OCI-LY1 (cell line): ENCODE measurements around the gene POC1A.

Experiments
- H2AFZ ChIP-seq: fragments of 200-600 bp; sonication (generic), shearing (Covaris generic); 2 replicates; pipeline ENCODE4 v1.6.0; 2014; ENCODE audit warnings: antibody characterized with exemption, mild to moderate bottlenecking, low read length
- H3F3A ChIP-seq: fragments of 200-600 bp; sonication (generic), shearing (Covaris generic); 2 replicates; pipeline ENCODE4 v1.6.0; 2014; ENCODE audit warnings: mild to moderate bottlenecking, antibody characterized with exemption, low read length, moderate library complexity; ENCODE audit not compliant: insufficient read depth
- H3K27ac ChIP-seq: fragments of 200-600 bp; sonication (generic); 2 replicates; pipeline ENCODE4 v1.5.1; 2014; ENCODE audit warnings: low read length, mixed run types, mild to moderate bottlenecking, low read depth; ENCODE audit not compliant: poor library complexity, severe bottlenecking
- H3K27me3 ChIP-seq: fragments of 200-600 bp; sonication (generic); 2 replicates; pipeline ENCODE4 v1.6.0; 2014; ENCODE audit warnings: antibody characterized with exemption, mild to moderate bottlenecking, low read length, moderate library complexity; ENCODE audit not compliant: insufficient read depth
- H3K36me3 ChIP-seq: fragments of 200-600 bp; sonication (generic); 2 replicates; pipeline ENCODE4 v1.6.1; 2014; ENCODE audit warnings: mild to moderate bottlenecking, antibody characterized with exemption, low read length, moderate library complexity, mixed read lengths; ENCODE audit not compliant: insufficient read depth
- H3K4me1 ChIP-seq: fragments of 200-600 bp; sonication (generic); 2 replicates; pipeline ENCODE4 v1.5.1; 2014; ENCODE audit warnings: mild to moderate bottlenecking, low read length, moderate library complexity; ENCODE audit not compliant: insufficient read depth, severe bottlenecking
- H3K4me2 ChIP-seq: fragments of 200-600 bp; sonication (generic), shearing (Covaris generic); 2 replicates; pipeline ENCODE4 v1.6.1; 2014; ENCODE audit warnings: low read length
- H3K4me3 ChIP-seq: fragments of 200-600 bp; sonication (generic); 2 replicates; pipeline ENCODE4 v1.5.1; 2014; ENCODE audit warnings: low read length, low read depth, mild to moderate bottlenecking, mixed read lengths; ENCODE audit not compliant: poor library complexity, severe bottlenecking
- H3K79me2 ChIP-seq: fragments of 200-600 bp; shearing (Covaris generic); 2 replicates; pipeline ENCODE4 v1.6.1; 2016; ENCODE audit warnings: mixed run types, low read length, mixed read lengths; ENCODE audit not compliant: insufficient read depth
- H3K9ac ChIP-seq: fragments of 200-600 bp; sonication (generic), shearing (Covaris generic); 2 replicates; pipeline ENCODE4 v1.6.1; 2014; ENCODE audit warnings: mild to moderate bottlenecking, low read length, mixed read lengths
- H3K9me2 ChIP-seq: fragments of 200-600 bp; sonication (generic), shearing (Covaris generic); 2 replicates; pipeline ENCODE4 v1.6.1; 2014; ENCODE audit warnings: low read depth, mild to moderate bottlenecking, low read length, mixed read lengths
- H3K9me3 ChIP-seq: fragments of 200-600 bp; shearing (Covaris generic); 2 replicates; pipeline ENCODE4 v1.6.1; 2014; ENCODE audit warnings: low read length, mixed read lengths
- H4K20me1 ChIP-seq: fragments of 200-600 bp; sonication (generic), shearing (Covaris generic); 2 replicates; pipeline ENCODE4 v1.6.0; 2016; ENCODE audit warnings: mild to moderate bottlenecking, low read length; ENCODE audit not compliant: insufficient read depth
- EZH2 ChIP-seq: fragments of 200-600 bp; sonication (generic), shearing (Covaris generic); IDR thresholded peaks from 2 replicates; pipeline ENCODE4 v1.8.0; 2017; ENCODE audit warnings: borderline replicate concordance, mixed run types, mild to moderate bottlenecking, antibody characterized with exemption, low read length, moderate library complexity, mixed read lengths
- TF ChIP-seq, protein P1 (sequence below): fragments of 200-600 bp; sonication (generic), shearing (Covaris generic); IDR thresholded peaks from 2 replicates; pipeline ENCODE4 v1.5.1; 2017; ENCODE audit warnings: mild to moderate bottlenecking, antibody characterized with exemption, low read length, moderate library complexity, mixed read lengths

POC1A gene

DNA sequence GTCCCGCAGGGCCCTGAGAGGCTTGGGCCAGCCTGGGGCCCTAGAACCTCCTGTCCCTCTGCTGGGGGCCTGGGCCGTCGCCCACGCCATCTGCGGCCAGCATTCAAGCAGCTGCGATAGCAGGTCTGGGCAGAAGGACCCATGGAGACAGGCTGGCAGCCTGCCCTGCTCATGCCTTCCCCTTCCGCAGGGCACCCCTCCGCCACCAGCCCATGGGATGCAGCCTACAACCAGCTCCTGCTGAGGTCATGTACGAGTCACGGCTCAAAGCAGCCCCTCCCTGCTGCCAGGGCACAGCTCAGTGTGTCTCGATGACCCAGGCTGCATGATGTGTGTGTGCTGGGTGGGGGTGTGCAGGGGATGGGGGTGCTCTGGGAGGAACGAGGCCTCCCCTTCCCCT lies 125.7 kb downstream of the POC1A start:
- no peaks in the 10 kb centered on the region for H3K9me3 ChIP-seq
- peaks cover 10% of the 10 kb centered on the region; the same call in 1 of the 2 replicates for H3K27me3 ChIP-seq
- H3K4me1 ChIP-seq: no peaks in the 10 kb centered on the region
- no peak overlapping the region for H3K27ac ChIP-seq
- no peaks in the 10 kb centered on the region for H3F3A ChIP-seq
- no peaks in the 10 kb centered on the region for H3K9me2 ChIP-seq
- no peak overlapping the region for H3K4me2 ChIP-seq
- H3K79me2 ChIP-seq: no peaks in the 10 kb centered on the region
- H3K4me3 ChIP-seq: no peak overlapping the region
- H3K36me3 ChIP-seq: no peaks in the 10 kb centered on the region
- H3K9ac ChIP-seq: no peak overlapping the region
- H4K20me1 ChIP-seq: no peaks in the 10 kb centered on the region
- no peak overlapping the region for H2AFZ ChIP-seq
- TF ChIP-seq EZH2: no peak
- TF ChIP-seq, protein P1, sequence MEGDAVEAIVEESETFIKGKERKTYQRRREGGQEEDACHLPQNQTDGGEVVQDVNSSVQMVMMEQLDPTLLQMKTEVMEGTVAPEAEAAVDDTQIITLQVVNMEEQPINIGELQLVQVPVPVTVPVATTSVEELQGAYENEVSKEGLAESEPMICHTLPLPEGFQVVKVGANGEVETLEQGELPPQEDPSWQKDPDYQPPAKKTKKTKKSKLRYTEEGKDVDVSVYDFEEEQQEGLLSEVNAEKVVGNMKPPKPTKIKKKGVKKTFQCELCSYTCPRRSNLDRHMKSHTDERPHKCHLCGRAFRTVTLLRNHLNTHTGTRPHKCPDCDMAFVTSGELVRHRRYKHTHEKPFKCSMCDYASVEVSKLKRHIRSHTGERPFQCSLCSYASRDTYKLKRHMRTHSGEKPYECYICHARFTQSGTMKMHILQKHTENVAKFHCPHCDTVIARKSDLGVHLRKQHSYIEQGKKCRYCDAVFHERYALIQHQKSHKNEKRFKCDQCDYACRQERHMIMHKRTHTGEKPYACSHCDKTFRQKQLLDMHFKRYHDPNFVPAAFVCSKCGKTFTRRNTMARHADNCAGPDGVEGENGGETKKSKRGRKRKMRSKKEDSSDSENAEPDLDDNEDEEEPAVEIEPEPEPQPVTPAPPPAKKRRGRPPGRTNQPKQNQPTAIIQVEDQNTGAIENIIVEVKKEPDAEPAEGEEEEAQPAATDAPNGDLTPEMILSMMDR: no peak

GRCh38 chr3:52026041-52026440 lies 128.2 kb downstream of the POC1A start:
- Histone ChIP-seq H3K9me3 (no peaks in the 10 kb centered on the region), H3K9me2 (no peaks in the 10 kb centered on the region), H3K27ac (no peak overlapping the region), H3K36me3 (no peaks in the 10 kb centered on the region), H3K79me2 (no peaks in the 10 kb centered on the region), H3K4me2 (no peak overlapping the region), H3F3A (no peaks in the 10 kb centered on the region), H2AFZ (no peak overlapping the region), H3K4me3 (no peak overlapping the region), H3K9ac (no peak overlapping the region), H3K27me3 (peaks cover 10% of the 10 kb centered on the region; the same call in 1 of the 2 replicates), H4K20me1 (no peaks in the 10 kb centered on the region), H3K4me1 (no peaks in the 10 kb centered on the region)
- TF ChIP-seq EZH2: no peak
- TF ChIP-seq, protein P1: no peak

DNA sequence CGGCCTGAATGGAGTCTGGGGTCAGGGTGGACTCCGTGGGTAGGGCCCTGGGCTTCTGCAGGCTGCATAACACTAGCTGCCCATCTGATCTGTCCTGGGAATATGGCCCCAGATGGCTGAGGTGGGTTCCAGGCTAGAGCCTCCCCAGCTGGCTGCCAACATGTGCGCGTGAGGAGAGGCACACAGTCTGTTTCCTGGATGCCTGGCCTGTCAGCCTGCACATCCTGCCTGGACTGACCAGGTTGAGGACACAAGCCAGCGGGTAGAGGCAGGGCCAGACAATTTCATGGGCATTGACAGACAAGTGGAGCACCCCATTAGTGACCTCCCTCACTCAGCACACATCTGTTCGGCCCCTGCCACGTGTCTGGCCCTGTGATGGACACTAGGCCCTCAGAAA lies 128.8 kb downstream of the POC1A start:
- Histone ChIP-seq H3K9me3 (no peaks in the 10 kb centered on the region), H2AFZ (no peak overlapping the region), H3K27ac (no peak overlapping the region), H3K9ac (no peak overlapping the region), H3K79me2 (no peaks in the 10 kb centered on the region), H3K4me1 (no peaks in the 10 kb centered on the region), H3K4me2 (no peak overlapping the region), H4K20me1 (no peaks in the 10 kb centered on the region), H3K27me3 (peaks cover 5% of the 10 kb centered on the region; the same call in 1 of the 2 replicates), H3F3A (no peaks in the 10 kb centered on the region), H3K9me2 (no peaks in the 10 kb centered on the region), H3K36me3 (no peaks in the 10 kb centered on the region), H3K4me3 (no peak overlapping the region)
- TF ChIP-seq EZH2: no peak
- TF ChIP-seq, protein P1: no peak
